ENCODE data around the gene RRP9. TPM values are rescaled to one million over a fixed set of nuclear protein-coding genes. Genes with fewer than 3 reads are reported as not detected.
"Not testable (repeated sequence)": the region's sequence is repeated elsewhere in the genome, so short reads cannot be mapped to it uniquely, and the experiment has no call there.

The RRP9 gene
- polyA plus RNA-seq, 3 donors, result 16.5 to 35.7 (median 18.0) TPM

DNA sequence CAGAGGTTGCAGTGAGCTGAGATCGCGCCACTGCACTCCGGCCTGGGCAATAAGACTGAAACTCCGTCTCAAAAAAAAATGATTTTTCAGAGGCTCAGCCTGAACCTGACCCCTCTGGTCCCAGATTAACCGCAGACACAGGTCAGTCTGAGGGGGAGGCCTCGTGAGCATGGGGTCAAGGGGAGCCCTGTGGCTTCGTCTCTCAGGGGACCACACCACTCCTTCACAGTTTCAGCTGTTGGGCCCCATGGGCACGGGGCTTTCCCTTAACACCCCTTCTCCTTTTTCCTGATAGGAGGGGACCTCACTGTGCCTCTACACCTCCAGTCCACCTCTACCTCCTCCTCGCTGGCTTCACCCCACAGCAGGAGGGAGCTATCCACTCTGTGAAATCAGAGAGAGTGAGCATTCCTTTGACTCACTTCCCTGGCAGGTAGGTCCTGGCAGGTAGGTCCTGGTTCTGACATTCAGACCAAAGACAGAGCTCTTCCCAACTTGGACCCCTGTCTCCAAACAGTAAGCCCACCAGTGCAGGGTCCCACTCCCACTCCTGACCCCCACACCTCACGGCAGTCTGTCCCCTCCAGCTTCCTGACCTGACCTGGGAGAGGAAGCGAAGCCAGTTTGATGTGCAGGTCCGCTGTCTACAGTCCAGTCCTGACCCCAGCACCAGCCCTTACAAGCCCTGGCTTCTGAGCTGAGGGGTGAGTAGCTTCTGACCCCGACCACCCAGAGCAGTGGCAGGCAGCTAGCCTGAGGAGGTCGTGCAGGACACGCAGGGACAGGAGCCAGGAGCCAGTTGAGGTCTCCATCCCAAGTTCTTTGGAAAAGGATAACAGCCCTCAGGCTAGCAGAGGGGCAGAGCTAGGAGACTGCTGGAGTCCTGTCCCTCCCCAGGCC, 9.0 kb downstream of the RRP9 start:
- no peak overlapping the region for H3K27ac ChIP-seq (ENCODE audit: low read depth, low read length)
- WGBS, 3 donors, result 92 to 95% (median 94%) methylated on average over 15 of the region's 15 CpGs

DNA sequence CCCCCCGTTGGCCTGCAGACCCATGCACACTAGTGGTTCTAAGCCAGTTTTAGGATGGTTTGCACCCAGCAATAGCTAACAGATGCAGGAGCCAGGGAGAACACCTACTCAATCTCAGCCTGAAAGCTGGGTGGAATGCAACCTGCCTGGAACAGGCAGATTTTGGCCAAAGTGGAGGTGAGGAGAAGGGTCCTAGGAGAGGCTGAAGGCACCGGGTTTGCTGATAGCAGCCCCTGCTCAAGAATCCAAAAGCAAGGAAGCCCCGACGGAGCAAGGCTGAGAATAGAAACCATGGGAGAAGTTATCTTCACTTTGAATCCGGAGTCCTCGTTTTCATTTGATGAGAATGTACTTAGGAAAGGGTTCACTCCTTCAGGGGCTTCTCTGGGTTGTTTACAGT, 9.9 kb downstream of the RRP9 start:
- 92 to 95% (median 92%) methylated on average over 6 of the region's 6 CpGs for WGBS, 3 donors
- no peak overlapping the region for H3K27ac ChIP-seq (ENCODE audit: low read depth, low read length)

GRCh38 chr3:51930439-51930838, 11.3 kb downstream of the RRP9 start:
- 91 to 100% (median 91%) methylated on average over 1 of the region's 1 CpG for WGBS, 3 donors

DNA sequence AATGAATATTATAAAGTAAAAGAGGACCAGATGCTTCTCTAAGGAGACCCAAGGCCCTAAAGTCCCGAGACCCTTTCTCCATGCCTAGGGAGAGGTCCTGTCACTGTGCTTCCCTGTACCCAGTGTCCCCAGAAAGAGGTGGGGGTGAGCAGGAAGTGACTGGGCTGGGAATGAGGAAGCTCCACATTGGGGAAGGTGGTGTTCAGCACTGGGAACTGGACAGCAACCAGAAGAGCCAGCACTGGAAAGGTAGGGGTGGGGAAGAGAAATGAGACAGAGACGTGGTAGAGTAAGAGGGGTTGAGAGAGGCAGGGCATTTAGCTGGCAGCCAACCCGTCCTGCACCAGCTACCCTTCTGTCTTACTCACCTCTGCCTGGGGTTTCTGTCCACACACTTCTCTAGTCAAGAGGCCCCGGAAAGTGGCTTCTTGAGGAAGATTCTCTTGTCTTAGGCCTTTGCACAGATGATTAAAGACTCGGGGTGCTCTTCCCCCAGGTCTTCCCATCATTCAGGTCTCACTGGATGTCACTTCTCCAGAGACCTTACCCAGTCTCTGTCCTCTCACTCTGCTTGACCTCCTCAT, 12.2 kb downstream of the RRP9 start:
- H3K27ac ChIP-seq (ENCODE audit: low read depth, low read length), result no peak overlapping the region
- 74 to 81% (median 75%) methylated on average over 5 of the region's 5 CpGs for WGBS, 3 donors

More at GRCh38 chr3:51930439-51930838, 11.3 kb downstream of the RRP9 start:
- no peak overlapping the region for H3K27ac ChIP-seq (ENCODE audit: low read depth, low read length)

GRCh38 chr3:51928981-51929380, 12.7 kb downstream of the RRP9 start:
- not testable (repeated sequence) for H3K27ac ChIP-seq (ENCODE audit: low read depth, low read length)
- WGBS, 3 donors, result 70 to 89% (median 88%) methylated on average over 3 of the region's 3 CpGs

DNA sequence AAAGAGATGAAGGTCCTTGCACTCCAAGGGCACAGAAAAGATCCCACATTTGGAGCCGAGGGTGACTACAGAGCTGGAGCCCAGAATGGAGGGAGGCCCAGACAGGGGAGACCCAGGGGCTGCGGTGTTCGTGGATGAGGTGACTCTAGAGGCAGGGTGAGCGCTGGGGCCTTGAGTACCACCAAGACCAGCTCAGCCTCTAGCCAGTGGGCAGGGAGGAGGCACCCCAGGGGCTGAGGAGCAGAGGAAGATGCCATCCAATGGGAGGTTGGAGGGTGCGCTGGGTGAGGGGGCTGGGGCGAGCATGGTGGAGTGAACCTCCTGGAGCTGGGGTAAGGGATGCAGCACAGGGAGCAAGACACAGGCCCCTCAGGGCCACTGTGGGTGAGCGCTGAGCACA, 13.3 kb downstream of the RRP9 start:
- H3K27ac ChIP-seq (ENCODE audit: low read depth, low read length), result no peak overlapping the region
- WGBS, 3 donors, result 86 to 95% (median 95%) methylated on average over 7 of the region's 7 CpGs

GRCh38 chr3:51927061-51927977, 14.4 kb downstream of the RRP9 start:
- WGBS, 3 donors, result 87 to 93% (median 90%) methylated on average over 5 of the region's 5 CpGs
- no peak overlapping the region for H3K27ac ChIP-seq (ENCODE audit: low read depth, low read length)

DNA sequence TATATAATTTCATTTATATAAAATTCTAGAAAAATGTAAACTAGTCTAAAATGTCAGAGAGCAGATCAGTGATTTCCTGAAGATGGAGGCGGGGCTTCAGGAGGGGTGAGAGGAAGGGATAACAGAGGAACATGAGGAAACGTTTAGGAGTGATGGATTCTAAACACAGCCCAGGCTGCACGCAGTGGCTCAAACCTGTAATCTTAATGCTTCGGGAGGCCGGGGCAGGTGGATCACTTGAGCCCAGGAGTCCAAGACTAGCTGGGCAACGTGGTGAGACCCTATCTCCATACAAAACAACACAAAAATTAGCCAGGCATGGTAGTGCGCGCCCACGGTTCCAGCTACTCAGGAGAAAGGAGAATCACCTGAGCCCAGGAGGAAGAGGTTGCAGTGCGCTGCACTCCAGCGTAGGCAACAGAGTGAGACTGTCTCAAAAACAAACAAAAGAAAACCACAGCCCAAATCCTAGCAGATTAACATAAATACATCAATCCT, 20.6 kb downstream of the RRP9 start:
- 74 to 85% (median 82%) methylated on average over 11 of the region's 11 CpGs for WGBS, 3 donors
- H3K27ac ChIP-seq (ENCODE audit: low read depth, low read length), result no peak overlapping the region

DNA sequence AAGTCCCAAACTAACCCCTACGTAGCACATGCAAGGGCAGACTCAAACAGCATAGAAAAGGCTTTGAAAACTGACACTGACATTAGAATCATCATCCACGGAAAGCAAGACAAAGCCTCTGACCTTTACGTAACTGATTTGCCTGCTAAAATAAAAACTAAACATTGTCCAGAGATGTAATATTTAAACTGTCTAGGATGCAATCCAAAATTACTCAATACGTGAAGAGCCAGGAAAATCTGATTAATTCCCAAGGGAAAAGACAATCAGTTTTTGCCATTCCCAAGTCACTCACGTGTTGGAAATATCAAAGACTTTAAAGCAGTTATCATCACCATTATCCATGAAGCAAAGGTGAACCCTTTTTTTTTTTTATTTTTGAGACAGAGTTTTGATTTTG, 25.3 kb downstream of the RRP9 start:
- H3K27ac ChIP-seq (ENCODE audit: low read depth, low read length), result no peak overlapping the region
- 45 to 51% (median 50%) methylated on average over 5 of the region's 5 CpGs for WGBS, 3 donors

- 71 to 87% (median 77%) methylated on average over 4 of the region's 4 CpGs for WGBS, 3 donors
- H3K27ac ChIP-seq (ENCODE audit: low read depth, low read length), result no peak overlapping the region
Measured at GRCh38 chr3:51908026-51908425, 33.7 kb downstream of the RRP9 start.

- no peak overlapping the region for H3K27ac ChIP-seq (ENCODE audit: low read depth, low read length)
- 86 to 93% (median 87%) methylated on average over 2 of the region's 2 CpGs for WGBS, 3 donors
Measured at GRCh38 chr3:51904034-51904823, 37.5 kb downstream of the RRP9 start.

- H3K27ac ChIP-seq (ENCODE audit: low read depth, low read length), result not testable (repeated sequence)
- WGBS, 3 donors, result 71 to 77% (median 73%) methylated on average over 6 of the region's 7 CpGs
Measured at GRCh38 chr3:51902361-51902760, 39.3 kb downstream of the RRP9 start.

- 48 to 80% (median 70%) methylated on average over 7 of the region's 7 CpGs for WGBS, 3 donors
Measured at GRCh38 chr3:51900043-51900442, 41.7 kb downstream of the RRP9 start.

DNA sequence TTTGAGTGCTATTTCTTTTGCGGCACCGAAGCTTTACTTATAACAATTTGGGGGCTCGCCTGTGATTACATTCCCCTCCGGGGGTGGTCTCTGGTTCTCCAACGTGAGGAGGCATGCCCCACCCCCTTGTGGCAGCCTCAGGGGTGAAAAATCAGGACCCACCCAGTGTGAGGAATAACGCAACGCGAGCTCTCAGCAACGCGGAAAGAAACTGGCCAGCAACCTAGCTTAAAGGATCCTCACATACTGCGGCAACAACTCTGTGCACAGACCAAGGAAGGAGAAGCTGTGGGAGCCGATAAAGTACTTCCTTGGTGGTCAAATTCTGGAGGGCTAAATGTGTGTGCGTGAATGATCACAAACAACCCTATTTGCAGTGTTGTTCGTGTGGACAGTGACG, 44.3 kb downstream of the RRP9 start:
- WGBS, 3 donors, result 79 to 86% (median 86%) methylated on average over 15 of the region's 15 CpGs
- H3K27ac ChIP-seq (ENCODE audit: low read depth, low read length), result no peak overlapping the region

More at GRCh38 chr3:51900043-51900442, 41.7 kb downstream of the RRP9 start:
- not testable (repeated sequence) for H3K27ac ChIP-seq (ENCODE audit: low read depth, low read length)

- no peak overlapping the region for H3K27ac ChIP-seq (ENCODE audit: low read depth, low read length)
- 88 to 92% (median 91%) methylated on average over 10 of the region's 10 CpGs for WGBS, 3 donors
Measured at GRCh38 chr3:51896607-51897305, 44.9 kb downstream of the RRP9 start.

DNA sequence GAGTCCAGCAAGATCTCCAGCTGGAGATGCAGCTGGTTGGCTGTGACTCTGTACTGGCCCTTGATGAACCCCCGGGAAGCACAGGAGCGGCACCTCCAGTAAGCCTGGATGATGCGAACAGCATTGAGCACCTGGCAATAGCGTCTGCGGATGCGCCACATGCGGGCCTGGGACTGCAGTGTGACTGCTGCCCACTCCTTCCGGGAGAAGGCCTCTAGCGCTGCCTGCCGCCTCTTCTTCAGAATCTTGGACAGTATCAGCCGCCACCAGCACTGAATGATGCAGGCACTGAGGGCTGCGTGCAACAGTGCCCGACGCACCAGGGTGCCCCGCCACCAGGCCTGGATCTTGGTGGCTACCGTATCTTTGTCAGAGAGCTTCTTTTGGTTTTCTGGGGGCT, 46.8 kb downstream of the RRP9 start:
- H3K27ac ChIP-seq (ENCODE audit: low read depth, low read length), result no peak overlapping the region
- WGBS, 3 donors, result 91 to 95% (median 93%) methylated on average over 16 of the region's 16 CpGs

DNA sequence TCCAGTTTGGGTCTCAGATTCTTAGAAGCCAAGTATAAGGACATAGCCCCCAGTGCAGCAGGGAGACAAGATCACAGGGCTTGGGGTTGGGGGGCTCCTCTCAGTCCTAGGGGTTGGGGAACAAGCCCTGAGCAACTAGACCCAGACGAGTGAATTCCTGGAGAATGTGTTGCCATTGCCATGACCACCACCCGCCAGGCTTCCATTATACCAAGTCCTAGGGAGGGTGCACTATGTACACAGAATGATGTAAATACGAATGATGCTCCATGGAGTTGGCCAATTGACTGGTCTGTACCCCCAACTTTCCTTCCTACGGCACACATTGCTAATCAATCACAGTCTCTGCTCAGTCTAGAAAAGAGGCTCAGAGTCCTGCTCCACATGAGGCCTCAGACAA, 47.3 kb downstream of the RRP9 start:
- H3K27ac ChIP-seq (ENCODE audit: low read depth, low read length), result no peak overlapping the region
- WGBS, 3 donors, result 76 to 88% (median 85%) methylated on average over 4 of the region's 4 CpGs
